Fibroblast of villous mesenchyme (primary cell): ENCODE measurements around the gene NCCRP1. TPM values are rescaled to one million over a fixed set of nuclear protein-coding genes. Genes with fewer than 3 reads are reported as not detected.

Experiments
- DNase-seq: peaks from one replicate; pipeline ENCODE4 v3.0.0-alpha.2; 2010; ENCODE audit warnings: low read depth
- H3K4me3 ChIP-seq: 2 replicates; pipeline ENCODE4 v1.5.1; 2011; ENCODE audit warnings: low read depth, mild to moderate bottlenecking, low read length
- CTCF ChIP-seq: IDR thresholded peaks from 2 replicates; pipeline ENCODE4 v1.5.1; 2012; ENCODE audit warnings: low read depth, mild to moderate bottlenecking, low read length; ENCODE audit not compliant: insufficient read depth
- total RNA-seq: library from RNA; depleted of rRNA; stranded (reverse); fragments of >200 nt; gene quantifications from 2 replicates; pipeline ENCODE4 v1.2.3, GENCODE V29; 2012

NCCRP1 gene
- total RNA-seq, 1 donor = not detected

GRCh38 chr19:39180749-39181148, 16.0 kb upstream of the NCCRP1 start:
- no peak overlapping the region for H3K4me3 ChIP-seq
- DNase-seq = no peak
- TF ChIP-seq CTCF = no peak

GRCh38 chr19:39181500-39182173, 15.1 kb upstream of the NCCRP1 start:
- no peak for DNase-seq
- H3K4me3 ChIP-seq = no peak overlapping the region
- no peak for TF ChIP-seq CTCF

- TF ChIP-seq CTCF = no peak
- no peak for DNase-seq
- H3K4me3 ChIP-seq = no peak overlapping the region
Observed at GRCh38 chr19:39182174-39182505, 14.6 kb upstream of the NCCRP1 start.

- no peak for DNase-seq
Observed at GRCh38 chr19:39183104-39183503, 13.7 kb upstream of the NCCRP1 start.

GRCh38 chr19:39186391-39186790, 10.4 kb upstream of the NCCRP1 start:
- no peak for DNase-seq
- H3K4me3 ChIP-seq = no peak overlapping the region
- TF ChIP-seq CTCF = no peak

More at GRCh38 chr19:39183104-39183503, 13.7 kb upstream of the NCCRP1 start:
- H3K4me3 ChIP-seq = no peak overlapping the region
- no peak for TF ChIP-seq CTCF

- no peak overlapping the region for H3K4me3 ChIP-seq
- no peak for TF ChIP-seq CTCF
- DNase-seq = no peak
Observed at GRCh38 chr19:39187552-39187943, 9.2 kb upstream of the NCCRP1 start.

- TF ChIP-seq CTCF = no peak
- DNase-seq = no peak
- H3K4me3 ChIP-seq = no peak overlapping the region
Observed at GRCh38 chr19:39188960-39189359, 7.8 kb upstream of the NCCRP1 start.
